ENCODE measurements around the gene TASP1.

- TF ChIP-seq TAF1 (IDR thresholded peaks at IDR 0.05; ENCODE audit: low read depth) = no peak
- TF ChIP-seq, protein P1, sequence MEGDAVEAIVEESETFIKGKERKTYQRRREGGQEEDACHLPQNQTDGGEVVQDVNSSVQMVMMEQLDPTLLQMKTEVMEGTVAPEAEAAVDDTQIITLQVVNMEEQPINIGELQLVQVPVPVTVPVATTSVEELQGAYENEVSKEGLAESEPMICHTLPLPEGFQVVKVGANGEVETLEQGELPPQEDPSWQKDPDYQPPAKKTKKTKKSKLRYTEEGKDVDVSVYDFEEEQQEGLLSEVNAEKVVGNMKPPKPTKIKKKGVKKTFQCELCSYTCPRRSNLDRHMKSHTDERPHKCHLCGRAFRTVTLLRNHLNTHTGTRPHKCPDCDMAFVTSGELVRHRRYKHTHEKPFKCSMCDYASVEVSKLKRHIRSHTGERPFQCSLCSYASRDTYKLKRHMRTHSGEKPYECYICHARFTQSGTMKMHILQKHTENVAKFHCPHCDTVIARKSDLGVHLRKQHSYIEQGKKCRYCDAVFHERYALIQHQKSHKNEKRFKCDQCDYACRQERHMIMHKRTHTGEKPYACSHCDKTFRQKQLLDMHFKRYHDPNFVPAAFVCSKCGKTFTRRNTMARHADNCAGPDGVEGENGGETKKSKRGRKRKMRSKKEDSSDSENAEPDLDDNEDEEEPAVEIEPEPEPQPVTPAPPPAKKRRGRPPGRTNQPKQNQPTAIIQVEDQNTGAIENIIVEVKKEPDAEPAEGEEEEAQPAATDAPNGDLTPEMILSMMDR (IDR thresholded peaks at IDR 0.05; ENCODE audit: poor library complexity, severe bottlenecking) = no peak
- no peak for TF ChIP-seq MXI1 (conservative IDR thresholded peaks at IDR 0.05; ENCODE audit: poor library complexity, severe bottlenecking)
- no peak for TF ChIP-seq POLR2AphosphoS5 (IDR thresholded peaks at IDR 0.05)
Observed at GRCh38 chr20:13340088-13340487, 298.6 kb downstream of the TASP1 start.

All from neural cell (in vitro differentiated cells).